Body of pancreas (tissue), 4 donors: ENCODE results near the gene TSHZ3.

ENCODE experiments used
- CTCF ChIP-seq, 7 experiments: fragments of 450-650 bp in 4 of 7; fragments of 200-600 bp in 3 of 7; sonication (generic) in 3 of 7; IDR thresholded peaks; one replicate each; pipeline ENCODE4 v1.5.1; 2016 to 2019; ENCODE audit warnings: antibody characterized with exemption in 7 of 7
- POLR2A ChIP-seq, 3 donors: fragments of 450-650 bp; IDR thresholded peaks; one replicate each; pipeline ENCODE4 v1.6.1; 2016; ENCODE audit warnings: antibody characterized with exemption in 3 of 3, mild to moderate bottlenecking in 2 of 3

- TF ChIP-seq CTCF (IDR thresholded peaks at IDR 0.05) (no peak), POLR2A (IDR thresholded peaks at IDR 0.05) (no peak)
These were observed 18.5 kb downstream of the TSHZ3 start for GRCh38 chr19:31330761-31331160.
